Measurements from ENCODE around the gene NDUFA8. TPM values are rescaled to one million over a fixed set of nuclear protein-coding genes. Genes with fewer than 3 reads are reported as not detected.
A peak's percentile ranks its signal among the peaks of the same experiment; 100 is the strongest.

NDUFA8 gene
- total RNA-seq, 1 experiment from 2014 or later, result 52.5 TPM

DNA sequence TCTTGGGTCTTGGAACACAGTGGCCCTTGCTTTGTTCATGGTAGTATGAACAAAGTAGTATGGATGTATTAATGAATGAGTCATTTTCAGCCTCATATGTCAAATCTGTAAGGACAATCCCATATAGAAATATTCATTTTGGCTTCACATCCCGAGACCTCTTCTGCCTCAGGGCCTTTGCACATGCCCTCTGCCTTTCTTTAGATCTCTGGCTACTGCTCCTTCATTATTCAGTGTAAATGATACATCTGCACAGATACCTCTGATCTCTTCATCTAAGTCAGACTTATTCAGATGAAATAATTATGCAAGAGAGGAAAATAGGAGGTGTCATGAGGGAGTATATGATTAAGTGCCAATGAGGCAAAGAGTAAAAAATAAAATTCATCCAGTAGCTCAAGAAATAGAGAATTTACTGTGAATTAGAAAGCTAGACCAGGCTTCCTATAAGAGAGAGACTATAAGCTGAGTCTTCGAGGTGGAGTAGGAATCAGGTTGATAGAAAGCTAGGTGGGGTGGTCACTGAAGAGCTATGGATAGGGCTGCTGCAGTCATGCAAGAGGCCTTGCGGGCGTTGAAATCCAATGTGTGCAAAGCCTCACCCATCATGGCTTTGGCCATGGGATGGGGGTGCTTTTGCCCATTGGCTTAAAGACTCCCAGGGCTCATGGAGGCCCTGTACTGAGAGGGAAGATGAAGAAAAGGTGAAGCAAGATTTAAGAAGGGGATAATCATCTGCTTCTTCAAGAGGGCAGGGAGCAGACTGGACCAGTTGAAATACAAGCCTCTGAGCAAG is 62.8 kb downstream of the NDUFA8 start:
- intact Hi-C loops (cut with micrococcal nuclease), result loop anchor here (5.0 to 10.0 kb wide), 2 partner anchors 410 to 552 kb away; no protein-coding TSS in a partner anchor
- BruUV-seq (replicated peaks), result no TSS peak
- DNase-seq (ENCODE audit: unreplicated experiment), result no peak
- ChIA-PET CTCF (interaction anchor here (0.6 to 7.1 kb wide), 15 partner anchors 9 to 551 kb away, joined by 3 to 237 read pairs (median 5); partner anchors contain the start of genes MRRF and RBM18), POLR2A (no interaction called here)
- Mint-ChIP-seq H3K36me3 (ENCODE audit: insufficient read depth, unreplicated experiment) (no peaks in the 10 kb centered on the region), H3K4me1 (ENCODE audit: insufficient read depth, unreplicated experiment) (peaks cover 13% of the 10 kb centered on the region), H3K9me3 (ENCODE audit: unreplicated experiment) (no peaks in the 10 kb centered on the region), H3K27me3 (ENCODE audit: insufficient read depth, unreplicated experiment) (no peaks in the 10 kb centered on the region), H3K27ac (ENCODE audit: low read depth, unreplicated experiment) (no peak overlapping the region), H3K4me3 (ENCODE audit: unreplicated experiment) (no peak overlapping the region)
- TF ChIP-seq, protein P1, sequence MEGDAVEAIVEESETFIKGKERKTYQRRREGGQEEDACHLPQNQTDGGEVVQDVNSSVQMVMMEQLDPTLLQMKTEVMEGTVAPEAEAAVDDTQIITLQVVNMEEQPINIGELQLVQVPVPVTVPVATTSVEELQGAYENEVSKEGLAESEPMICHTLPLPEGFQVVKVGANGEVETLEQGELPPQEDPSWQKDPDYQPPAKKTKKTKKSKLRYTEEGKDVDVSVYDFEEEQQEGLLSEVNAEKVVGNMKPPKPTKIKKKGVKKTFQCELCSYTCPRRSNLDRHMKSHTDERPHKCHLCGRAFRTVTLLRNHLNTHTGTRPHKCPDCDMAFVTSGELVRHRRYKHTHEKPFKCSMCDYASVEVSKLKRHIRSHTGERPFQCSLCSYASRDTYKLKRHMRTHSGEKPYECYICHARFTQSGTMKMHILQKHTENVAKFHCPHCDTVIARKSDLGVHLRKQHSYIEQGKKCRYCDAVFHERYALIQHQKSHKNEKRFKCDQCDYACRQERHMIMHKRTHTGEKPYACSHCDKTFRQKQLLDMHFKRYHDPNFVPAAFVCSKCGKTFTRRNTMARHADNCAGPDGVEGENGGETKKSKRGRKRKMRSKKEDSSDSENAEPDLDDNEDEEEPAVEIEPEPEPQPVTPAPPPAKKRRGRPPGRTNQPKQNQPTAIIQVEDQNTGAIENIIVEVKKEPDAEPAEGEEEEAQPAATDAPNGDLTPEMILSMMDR (IDR thresholded peaks at IDR 0.05; ENCODE audit: unreplicated experiment), result no peak

DNA sequence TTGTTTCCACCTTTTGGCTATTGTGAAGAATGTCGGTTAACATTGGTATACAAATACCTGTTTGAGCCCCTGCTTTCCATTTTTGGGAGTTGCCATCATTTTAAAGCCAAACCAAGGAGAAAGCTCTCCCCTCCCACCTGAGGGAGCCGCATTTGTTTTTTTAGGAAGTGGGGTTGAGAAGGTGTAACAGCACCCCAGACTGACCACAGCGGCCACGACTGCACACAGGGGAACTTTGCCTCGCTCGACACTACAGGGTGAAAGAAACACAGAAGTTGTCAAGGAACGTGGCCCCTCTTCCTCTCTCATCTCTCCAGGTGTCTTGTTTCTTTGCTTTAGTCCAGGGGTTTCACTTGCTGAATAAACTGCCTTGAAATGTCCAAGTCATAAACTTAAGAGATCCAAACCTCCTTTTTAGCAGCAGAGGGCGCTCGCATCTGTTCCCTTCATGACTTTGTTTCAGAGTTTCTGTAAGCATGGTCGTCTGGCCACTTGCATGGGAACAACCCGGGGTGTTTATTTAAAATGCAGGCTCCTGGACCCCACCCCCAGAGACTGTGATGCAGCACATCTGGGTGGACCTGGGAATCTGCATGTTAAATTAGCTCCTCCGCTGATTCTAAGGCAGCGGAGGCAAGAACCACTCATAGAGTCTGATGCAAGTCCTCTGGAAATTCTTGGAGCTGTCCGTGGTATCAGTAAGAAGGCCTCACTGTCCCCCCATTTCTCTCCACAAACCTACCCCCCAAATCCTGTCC is 64.4 kb downstream of the NDUFA8 start:
- CTCF ChIA-PET, result interaction anchor here (0.6 to 7.1 kb wide), 18 partner anchors 10 to 875 kb away, joined by 3 to 237 read pairs (median 4); no protein-coding TSS in a partner anchor
- BruUV-seq (replicated peaks), result no TSS peak
- H3K9me3 Mint-ChIP-seq (ENCODE audit: unreplicated experiment), result no peaks in the 10 kb centered on the region
- H3K27me3 Mint-ChIP-seq (ENCODE audit: insufficient read depth, unreplicated experiment), result no peaks in the 10 kb centered on the region
- no peaks in the 10 kb centered on the region for H3K36me3 Mint-ChIP-seq (ENCODE audit: insufficient read depth, unreplicated experiment)
- no peak overlapping the region for H3K27ac Mint-ChIP-seq (ENCODE audit: low read depth, unreplicated experiment)
- DNase-seq (ENCODE audit: unreplicated experiment), result peak; percentile 63
- H3K4me3 Mint-ChIP-seq (ENCODE audit: unreplicated experiment), result peak overlapping the region; percentile 24
- TF ChIP-seq, protein P1 (IDR thresholded peaks at IDR 0.05; ENCODE audit: unreplicated experiment), result peak; percentile 59
- POLR2A ChIA-PET, result no interaction called here
- peaks cover 25% of the 10 kb centered on the region for H3K4me1 Mint-ChIP-seq (ENCODE audit: insufficient read depth, unreplicated experiment)
- intact Hi-C loops (cut with micrococcal nuclease), result loop anchor here (1.0 to 10.0 kb wide), 3 partner anchors 358 to 550 kb away; no protein-coding TSS in a partner anchor

Small RNA genes within 50 kb of the gene (microRNA-seq; reads per million reads assigned to microRNA genes)
- not detected for gene MIR4478

Other genes starting within 250 kb of the NDUFA8 start
- 9.0 and 13.6 TPM in 2 replicates for gene TTLL11, start 66.5 kb downstream of the NDUFA8 start, total RNA-seq (2022)
- gene MORN5, start 129 bp upstream of the NDUFA8 start, total RNA-seq (2022), result not detected in 2 replicates
- gene LHX6, start 69.2 kb upstream of the NDUFA8 start, total RNA-seq (2022), result 0.26 TPM in 1 of 2 replicates, not detected in the other
- gene RBM18, start 105.1 kb upstream of the NDUFA8 start, total RNA-seq (2022), result 39.9 and 44.4 TPM in 2 replicates
- gene MRRF, start 105.1 kb upstream of the NDUFA8 start, total RNA-seq (2022), result 73.0 and 90.3 TPM in 2 replicates
- 0.20 and 0.70 TPM in 2 replicates for gene PTGS1, start 211.2 kb upstream of the NDUFA8 start, total RNA-seq (2022)